Measurements from ENCODE around the gene GALM.

GALM gene

GRCh38 chr2:38763228-38763627 is 97.3 kb downstream of the GALM start:
- H3K36me3 ChIP-seq (replicated peaks; ENCODE audit: low read depth, low read length): no peaks in the 10 kb centered on the region
- H3K27me3 ChIP-seq (ENCODE audit: low read depth, low read length): no peaks in the 10 kb centered on the region
- no peak for TF ChIP-seq EZH2phosphoT487 (IDR thresholded peaks at IDR 0.05; ENCODE audit: low read depth)
- TF ChIP-seq CTCF (IDR thresholded peaks at IDR 0.05; ENCODE audit: low read depth, low read length): no peak
- H4K20me1 ChIP-seq (ENCODE audit: insufficient read depth, low read length): no peaks in the 10 kb centered on the region
- no peak overlapping the region for H2AFZ ChIP-seq (ENCODE audit: low read depth, low read length)
- no peak overlapping the region for H3K27ac ChIP-seq (ENCODE audit: low read length)
- H3K79me2 ChIP-seq (ENCODE audit: low read length): no peaks in the 10 kb centered on the region
- no peaks in the 10 kb centered on the region for H3K9me3 ChIP-seq (ENCODE audit: insufficient read depth, low read length)
- no peak overlapping the region for H3K9ac ChIP-seq (ENCODE audit: low read length)
- no peak overlapping the region for H3K4me3 ChIP-seq (ENCODE audit: low read length)
- peaks cover 6% of the 10 kb centered on the region for H3K4me1 ChIP-seq (ENCODE audit: low read length)
- H3K4me2 ChIP-seq (ENCODE audit: low read length): no peak overlapping the region; the same call in 1 of the 2 replicates

GRCh38 chr2:38763728-38764127 is 97.8 kb downstream of the GALM start:
- Histone ChIP-seq H3K27ac (ENCODE audit: low read length) (no peak overlapping the region), H3K79me2 (ENCODE audit: low read length) (no peaks in the 10 kb centered on the region), H2AFZ (ENCODE audit: low read depth, low read length) (no peak overlapping the region), H4K20me1 (ENCODE audit: insufficient read depth, low read length) (no peaks in the 10 kb centered on the region), H3K4me3 (ENCODE audit: low read length) (no peak overlapping the region), H3K9me3 (ENCODE audit: insufficient read depth, low read length) (no peaks in the 10 kb centered on the region), H3K36me3 (replicated peaks; ENCODE audit: low read depth, low read length) (no peaks in the 10 kb centered on the region), H3K9ac (ENCODE audit: low read length) (no peak overlapping the region), H3K4me2 (ENCODE audit: low read length) (no peak overlapping the region), H3K27me3 (ENCODE audit: low read depth, low read length) (no peaks in the 10 kb centered on the region), H3K4me1 (ENCODE audit: low read length) (peaks cover 6% of the 10 kb centered on the region)
- no peak for TF ChIP-seq CTCF (IDR thresholded peaks at IDR 0.05; ENCODE audit: low read depth, low read length)
- no peak for TF ChIP-seq EZH2phosphoT487 (IDR thresholded peaks at IDR 0.05; ENCODE audit: low read depth)

- Histone ChIP-seq H3K4me3 (ENCODE audit: low read length) (no peak overlapping the region), H3K36me3 (replicated peaks; ENCODE audit: low read depth, low read length) (no peaks in the 10 kb centered on the region), H2AFZ (ENCODE audit: low read depth, low read length) (no peak overlapping the region), H4K20me1 (ENCODE audit: insufficient read depth, low read length) (no peaks in the 10 kb centered on the region), H3K4me1 (ENCODE audit: low read length) (peaks cover 6% of the 10 kb centered on the region), H3K4me2 (ENCODE audit: low read length) (no peak overlapping the region), H3K9me3 (ENCODE audit: insufficient read depth, low read length) (no peaks in the 10 kb centered on the region), H3K27ac (ENCODE audit: low read length) (no peak overlapping the region), H3K79me2 (ENCODE audit: low read length) (no peaks in the 10 kb centered on the region), H3K9ac (ENCODE audit: low read length) (no peak overlapping the region), H3K27me3 (ENCODE audit: low read depth, low read length) (no peaks in the 10 kb centered on the region)
- TF ChIP-seq EZH2phosphoT487 (IDR thresholded peaks at IDR 0.05; ENCODE audit: low read depth) (no peak), CTCF (IDR thresholded peaks at IDR 0.05; ENCODE audit: low read depth, low read length) (no peak)
Measured at GRCh38 chr2:38765149-38765548, 99.2 kb downstream of the GALM start.

GRCh38 chr2:38765551-38765950 is 99.6 kb downstream of the GALM start:
- Histone ChIP-seq H3K27me3 (ENCODE audit: low read depth, low read length) (no peaks in the 10 kb centered on the region), H3K9ac (ENCODE audit: low read length) (no peak overlapping the region), H3K9me3 (ENCODE audit: insufficient read depth, low read length) (no peaks in the 10 kb centered on the region), H4K20me1 (ENCODE audit: insufficient read depth, low read length) (no peaks in the 10 kb centered on the region), H2AFZ (ENCODE audit: low read depth, low read length) (no peak overlapping the region), H3K27ac (ENCODE audit: low read length) (no peak overlapping the region), H3K79me2 (ENCODE audit: low read length) (no peaks in the 10 kb centered on the region), H3K4me3 (ENCODE audit: low read length) (no peak overlapping the region), H3K4me2 (ENCODE audit: low read length) (no peak overlapping the region), H3K36me3 (replicated peaks; ENCODE audit: low read depth, low read length) (no peaks in the 10 kb centered on the region), H3K4me1 (ENCODE audit: low read length) (peaks cover 6% of the 10 kb centered on the region)
- TF ChIP-seq CTCF (IDR thresholded peaks at IDR 0.05; ENCODE audit: low read depth, low read length): no peak
- TF ChIP-seq EZH2phosphoT487 (IDR thresholded peaks at IDR 0.05; ENCODE audit: low read depth): no peak

Data from OCI-LY3 (cell line).